CD8-positive, alpha-beta memory T cell (primary cell): ENCODE measurements around the gene PLA2G4F. TPM values are rescaled to one million over a fixed set of nuclear protein-coding genes. Genes with fewer than 3 reads are reported as not detected.
A peak's percentile ranks its signal among the peaks of the same experiment; 100 is the strongest.

Experiments
- CTCF ChIA-PET: fragments of 350-600 bp; sonication (Branson Sonifier 250); formaldehyde crosslinking; loops from one replicate; lab custom pipeline; 2021; ENCODE audit warnings: antibody characterized with exemption; lab: Charles Lee
- POLR2A ChIA-PET: fragments of 350-600 bp; sonication (Branson Sonifier 250); formaldehyde crosslinking; loops from one replicate; lab custom pipeline; 2021; ENCODE audit warnings: antibody characterized with exemption; lab: Charles Lee
- DNase-seq, 5 donors: peaks; one replicate each; pipeline versions ENCODE4 v3.0.0 to v3.0.0-alpha.2; 2020 to 2022; ENCODE audit warnings: mixed read lengths in 1 of 5
- H3K27ac ChIP-seq: one replicate; pipeline ENCODE4 v1.7.0; 2013; ENCODE audit warnings: low read depth, mild to moderate bottlenecking, low read length, moderate library complexity
- H3K27me3 ChIP-seq: 2 replicates; pipeline ENCODE4 v1.7.0; 2013; ENCODE audit warnings: low read length, mild to moderate bottlenecking; ENCODE audit not compliant: insufficient read depth, poor library complexity, severe bottlenecking
- H3K36me3 ChIP-seq: 2 replicates; pipeline ENCODE4 v1.7.0; 2013; ENCODE audit warnings: mild to moderate bottlenecking, low read length, moderate library complexity; ENCODE audit not compliant: insufficient read depth
- H3K4me1 ChIP-seq: 2 replicates; pipeline ENCODE4 v1.7.0; 2013; ENCODE audit warnings: mild to moderate bottlenecking, low read length, moderate library complexity; ENCODE audit not compliant: insufficient read depth
- H3K4me3 ChIP-seq: 2 replicates; pipeline ENCODE4 v1.7.0; 2013; ENCODE audit warnings: mild to moderate bottlenecking, low read length
- H3K9me3 ChIP-seq: 2 replicates; pipeline ENCODE4 v1.7.0; 2013; ENCODE audit warnings: mild to moderate bottlenecking, low read length
- H3K27ac Mint-ChIP-seq, 8 donors: one replicate each; pipeline ENCODE4 v1.8.0; 2020 to 2021; ENCODE audit warnings: mixed read lengths in 8 of 8, mild to moderate bottlenecking in 6 of 8, inconsistent platforms in 3 of 8, moderate library complexity in 3 of 8
- H3K27me3 Mint-ChIP-seq, 2 donors: one replicate each; pipeline ENCODE4 v1.8.0; 2020 to 2021; ENCODE audit warnings: mixed read lengths in 2 of 2, mild to moderate bottlenecking in 1 of 2, moderate library complexity in 1 of 2
- H3K36me3 Mint-ChIP-seq, 3 donors: one replicate each; pipeline ENCODE4 v1.8.0; 2020 to 2021; ENCODE audit warnings: mixed read lengths in 3 of 3, inconsistent platforms in 1 of 3, mild to moderate bottlenecking in 1 of 3
- H3K4me1 Mint-ChIP-seq, 3 donors: one replicate each; pipeline ENCODE4 v1.8.0; 2020 to 2021; ENCODE audit warnings: mixed read lengths in 3 of 3, inconsistent platforms in 1 of 3, mild to moderate bottlenecking in 1 of 3
- H3K4me3 Mint-ChIP-seq, 7 donors: one replicate each; pipeline ENCODE4 v1.8.0; 2020 to 2021; ENCODE audit warnings: mixed read lengths in 7 of 7, mild to moderate bottlenecking in 6 of 7, moderate library complexity in 4 of 7, inconsistent platforms in 2 of 7
- H3K9me3 Mint-ChIP-seq, 5 donors: one replicate each; pipeline ENCODE4 v1.8.0; 2020 to 2022; ENCODE audit warnings: mixed read lengths in 5 of 5, mild to moderate bottlenecking in 3 of 5, moderate library complexity in 2 of 5, inconsistent platforms in 1 of 5
- polyA plus RNA-seq: library from polyadenylated mRNA; unstranded; fragments of 300-500 nt; fragmentation: Illumina TruSeq; gene quantifications from one replicate; pipeline ENCODE4 v1.2.3, GENCODE V29; 2021
- total RNA-seq, 2 experiments: library from RNA; stranded (reverse); gene quantifications; one replicate each; pipeline ENCODE4 v1.2.3, GENCODE V29; 2021

The PLA2G4F gene
- total and polyA plus RNA-seq, 3 experiments from 2014 or later, result not detected

DNA sequence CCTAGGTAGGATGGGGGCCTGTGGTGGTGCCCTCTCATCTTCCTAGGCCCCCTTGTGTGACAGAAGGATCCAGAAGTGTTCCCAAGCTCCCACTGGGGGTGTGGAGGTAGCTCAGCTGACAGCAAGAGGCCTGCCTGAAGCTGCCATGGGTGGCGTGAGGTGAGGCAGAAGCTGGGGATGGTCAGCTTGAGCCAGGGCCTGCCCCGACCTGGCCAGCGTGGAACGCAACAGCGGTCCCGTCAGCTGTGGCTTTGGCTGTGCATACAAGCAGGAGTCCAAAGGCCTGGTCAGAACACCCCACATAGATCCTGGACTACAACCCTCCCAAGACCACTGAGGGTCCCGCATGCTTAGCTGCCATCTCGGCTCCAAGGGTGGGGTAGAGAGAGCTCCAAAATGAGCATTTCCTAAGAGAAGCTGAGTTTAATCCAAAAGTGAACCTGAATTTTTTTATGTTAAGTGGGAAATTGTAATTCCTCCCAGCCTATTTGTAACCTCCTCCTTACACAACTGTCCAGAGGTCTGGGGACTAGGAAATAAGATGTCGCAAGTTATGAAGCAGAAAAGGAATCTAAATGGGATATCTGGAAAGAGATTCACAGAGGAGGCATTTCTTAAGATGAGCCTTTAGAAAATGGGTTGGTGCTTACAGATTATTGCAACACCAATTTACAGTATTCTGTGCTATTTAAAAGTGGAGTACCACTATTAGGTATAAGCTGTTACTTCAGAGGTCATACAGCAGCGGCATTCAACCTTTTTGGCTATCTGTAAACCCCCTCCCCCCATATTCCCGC, 52.1 kb downstream of the PLA2G4F start:
- no peaks in the 10 kb centered on the region for H3K36me3 ChIP-seq
- POLR2A ChIA-PET, result no interaction called here
- H3K27ac Mint-ChIP-seq, result peak overlapping the region in 1 of 8 donors; percentile 54
- no peak overlapping the region for H3K4me3 ChIP-seq
- peaks cover 3 to 6% (median 4%) of the 10 kb centered on the region in 3 donors for H3K4me1 Mint-ChIP-seq
- CTCF ChIA-PET, result interaction anchor here (1.1 kb wide), 1 partner anchor 21 kb away, joined by 3 read pairs; no protein-coding TSS in a partner anchor
- H3K4me1 ChIP-seq, result no peaks in the 10 kb centered on the region
- no peaks in the 10 kb centered on the region for H3K9me3 ChIP-seq
- H3K4me3 Mint-ChIP-seq, result no peak overlapping the region
- peaks cover 16 to 52% of the 10 kb centered on the region in 2 donors for H3K27me3 Mint-ChIP-seq
- H3K27me3 ChIP-seq, result no peaks in the 10 kb centered on the region
- no peaks in the 10 kb centered on the region for H3K9me3 Mint-ChIP-seq
- no peak for DNase-seq
- no peaks in the 10 kb centered on the region for H3K36me3 Mint-ChIP-seq
- no peak overlapping the region for H3K27ac ChIP-seq

DNA sequence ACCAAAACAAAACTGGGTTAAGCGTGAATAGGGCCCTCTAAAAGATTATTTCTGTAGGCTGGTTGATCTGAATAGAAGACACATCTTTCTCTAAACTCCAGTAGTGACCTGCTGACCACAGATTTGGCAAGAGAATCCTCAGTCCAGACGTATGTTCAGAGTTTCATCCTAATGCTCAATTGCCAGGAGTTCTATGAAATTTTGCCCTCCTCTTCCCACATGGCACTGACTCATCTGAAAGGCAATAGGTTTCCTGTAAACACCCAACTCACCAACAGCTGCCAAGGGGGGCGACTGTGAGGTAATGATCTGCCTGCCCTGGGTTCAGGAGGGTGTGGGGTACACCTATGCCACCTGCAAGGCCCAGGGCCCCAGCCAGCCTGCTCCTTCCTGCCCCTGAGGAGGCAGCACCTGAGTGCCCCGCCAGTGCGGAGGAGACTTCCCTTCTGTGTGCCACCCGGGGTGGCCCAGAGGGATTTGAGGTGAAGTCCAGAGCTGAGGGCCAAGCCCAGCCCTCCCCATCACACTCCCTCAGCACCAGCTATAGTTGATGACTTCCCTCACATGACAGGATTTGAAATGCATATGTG, 53.7 kb downstream of the PLA2G4F start:
- Mint-ChIP-seq H3K9me3 (no peaks in the 10 kb centered on the region), H3K36me3 (no peaks in the 10 kb centered on the region), H3K27me3 (peaks cover 10 to 46% of the 10 kb centered on the region in 2 donors), H3K27ac (no peak overlapping the region), H3K4me3 (no peak overlapping the region), H3K4me1 (peaks cover 3 to 6% (median 4%) of the 10 kb centered on the region in 3 donors)
- Histone ChIP-seq H3K27ac (no peak overlapping the region), H3K27me3 (no peaks in the 10 kb centered on the region), H3K4me3 (no peak overlapping the region), H3K36me3 (no peaks in the 10 kb centered on the region), H3K9me3 (no peaks in the 10 kb centered on the region), H3K4me1 (no peaks in the 10 kb centered on the region)
- DNase-seq, result no peak
- ChIA-PET CTCF (interaction anchor here (1.2 kb wide), 1 partner anchor 18 kb away, joined by 3 read pairs; no protein-coding TSS in a partner anchor), POLR2A (no interaction called here)

DNA sequence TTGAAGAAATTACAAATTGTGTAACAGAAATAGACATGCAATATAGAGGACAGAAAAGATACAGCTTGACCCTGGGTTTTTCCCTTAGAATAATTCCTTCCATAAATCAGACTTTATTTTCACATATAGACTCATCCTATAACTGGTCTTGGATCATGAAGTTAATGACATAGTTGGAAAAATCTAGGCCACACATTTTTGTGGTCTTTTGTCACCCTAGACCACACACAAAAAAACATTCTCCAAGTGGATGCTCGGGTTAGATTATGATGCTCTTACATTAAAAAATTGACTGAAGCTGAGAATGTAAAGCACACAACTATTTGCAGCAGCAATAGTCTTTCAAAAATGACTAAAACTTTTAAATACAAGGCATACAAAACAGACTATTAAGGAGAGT, 54.6 kb downstream of the PLA2G4F start:
- Histone ChIP-seq H3K9me3 (no peaks in the 10 kb centered on the region), H3K27ac (no peak overlapping the region), H3K4me3 (no peak overlapping the region), H3K36me3 (no peaks in the 10 kb centered on the region), H3K4me1 (no peaks in the 10 kb centered on the region), H3K27me3 (no peaks in the 10 kb centered on the region)
- DNase-seq, result no peak
- Mint-ChIP-seq H3K4me3 (no peak overlapping the region), H3K27ac (no peak overlapping the region), H3K27me3 (peaks cover 8 to 47% of the 10 kb centered on the region in 2 donors), H3K36me3 (no peaks in the 10 kb centered on the region), H3K4me1 (no peaks in the 10 kb centered on the region), H3K9me3 (no peaks in the 10 kb centered on the region)
- ChIA-PET CTCF (no interaction called here), POLR2A (no interaction called here)

DNA sequence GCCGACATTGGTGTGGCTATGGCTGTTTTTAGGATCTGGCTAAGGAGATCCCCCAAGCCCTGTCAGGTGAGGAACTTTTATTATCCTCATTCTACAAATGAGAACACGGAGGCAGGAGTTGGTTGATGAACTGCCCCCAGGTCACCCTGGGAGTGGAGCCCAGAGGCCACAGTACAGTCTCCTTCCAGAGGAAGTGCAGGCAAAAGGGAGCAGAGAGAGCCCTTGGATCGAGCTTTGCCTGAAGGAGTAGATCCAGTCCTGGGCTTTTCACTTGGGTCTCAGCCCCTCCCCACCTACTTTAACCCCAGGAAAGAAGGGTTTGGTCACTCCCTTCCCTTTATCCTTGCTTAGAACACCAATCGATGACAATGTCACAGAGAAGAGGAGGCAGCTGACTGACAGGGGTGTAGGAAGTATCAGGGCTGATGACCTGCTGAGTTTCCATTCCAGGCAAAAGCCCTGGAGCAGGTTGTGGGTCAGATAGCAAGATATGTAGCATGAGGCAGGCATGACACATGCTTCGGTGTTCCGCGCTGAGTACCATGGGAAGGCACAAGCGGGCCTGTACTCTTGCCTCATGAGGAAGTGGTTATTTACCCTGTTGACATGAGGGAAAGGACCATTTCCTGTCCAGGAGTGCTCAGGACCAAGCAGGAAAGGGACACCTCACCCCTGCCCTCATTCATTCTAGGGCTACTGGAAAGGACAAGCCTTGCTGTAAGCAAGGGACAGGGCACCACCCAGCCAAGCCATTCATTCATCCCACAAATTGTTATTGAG, 56.2 kb downstream of the PLA2G4F start:
- H3K27ac Mint-ChIP-seq, result no peak overlapping the region
- no peak for DNase-seq
- Histone ChIP-seq H3K9me3 (no peaks in the 10 kb centered on the region), H3K36me3 (no peaks in the 10 kb centered on the region), H3K4me3 (no peak overlapping the region), H3K27ac (no peak overlapping the region), H3K27me3 (no peaks in the 10 kb centered on the region), H3K4me1 (no peaks in the 10 kb centered on the region)
- no peaks in the 10 kb centered on the region for H3K9me3 Mint-ChIP-seq
- ChIA-PET CTCF (interaction anchor here (1.0 kb wide), 1 partner anchor 17 kb away, joined by 3 read pairs; no protein-coding TSS in a partner anchor), POLR2A (no interaction called here)
- H3K27me3 Mint-ChIP-seq, result peaks cover 3 to 47% of the 10 kb centered on the region in 2 donors
- H3K36me3 Mint-ChIP-seq, result no peaks in the 10 kb centered on the region
- H3K4me3 Mint-ChIP-seq, result no peak overlapping the region
- H3K4me1 Mint-ChIP-seq, result no peaks in the 10 kb centered on the region

DNA sequence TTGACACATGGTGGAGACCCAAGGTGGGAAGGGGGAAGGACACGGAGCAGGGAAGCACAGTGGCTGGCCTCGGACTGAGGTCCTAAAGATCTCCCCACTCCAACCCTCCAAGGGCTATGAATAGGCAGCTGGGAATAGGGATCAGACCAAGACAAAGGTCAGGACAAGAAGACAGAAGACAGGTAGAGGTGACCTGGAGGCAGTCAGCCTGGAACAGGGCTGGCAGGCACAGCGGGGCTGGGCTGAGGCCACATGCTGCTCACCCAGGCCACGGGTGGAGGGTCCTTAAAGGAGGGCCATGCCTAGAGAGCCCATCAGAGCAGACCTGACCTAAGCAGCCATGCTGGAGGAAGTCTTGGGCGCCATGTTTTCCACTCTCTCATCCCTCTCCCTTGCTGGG, 59.4 kb downstream of the PLA2G4F start:
- H3K9me3 Mint-ChIP-seq, result no peaks in the 10 kb centered on the region
- Histone ChIP-seq H3K9me3 (no peaks in the 10 kb centered on the region), H3K4me3 (no peak overlapping the region), H3K36me3 (no peaks in the 10 kb centered on the region), H3K27me3 (no peaks in the 10 kb centered on the region), H3K27ac (no peak overlapping the region), H3K4me1 (no peaks in the 10 kb centered on the region)
- DNase-seq, result no peak
- no peak overlapping the region for H3K27ac Mint-ChIP-seq
- CTCF ChIA-PET, result no interaction called here
- H3K4me3 Mint-ChIP-seq, result no peak overlapping the region
- POLR2A ChIA-PET, result no interaction called here
- no peaks in the 10 kb centered on the region for H3K4me1 Mint-ChIP-seq
- peaks cover 3 to 43% of the 10 kb centered on the region in 2 donors for H3K27me3 Mint-ChIP-seq
- H3K36me3 Mint-ChIP-seq, result no peaks in the 10 kb centered on the region

DNA sequence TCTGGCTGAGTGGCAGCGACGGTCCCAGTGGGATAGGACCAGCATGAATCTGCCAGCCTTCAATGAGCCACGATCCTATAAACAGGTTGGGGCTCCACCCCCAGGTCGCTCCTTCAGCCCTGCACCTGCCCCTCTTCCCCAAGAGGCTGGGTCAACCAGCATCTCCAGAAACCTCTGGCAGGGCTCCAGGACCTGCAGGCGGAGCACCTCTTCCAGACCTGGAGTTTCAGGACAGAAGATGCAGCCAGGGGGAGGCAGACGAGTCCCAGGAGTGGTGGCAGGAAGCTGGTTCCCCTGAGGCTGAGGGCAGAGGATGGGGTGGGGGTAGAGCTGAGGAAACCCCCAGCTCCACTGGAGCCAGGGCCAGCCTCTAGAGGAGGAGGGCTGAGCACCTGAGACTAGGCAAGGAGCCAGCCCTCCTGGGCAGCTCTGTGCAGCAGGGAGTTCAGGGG, 61.9 kb downstream of the PLA2G4F start, which contains the start of gene PLA2G4D:
Gene PLA2G4D, minus strand, starts transcription at position 51 of the 452 bp plus-strand sequence. CDS start 103 bp downstream, outside the sequence.
- no peak within 1 kb of the TSS for H3K4me3 Mint-ChIP-seq
- Histone ChIP-seq H3K4me1 (no peaks in the 10 kb centered on the region), H3K27ac (no peak within 1 kb of the TSS), H3K4me3 (no peak within 1 kb of the TSS), H3K36me3 (no peaks in the 10 kb centered on the region), H3K27me3 (no peaks in the 10 kb centered on the region), H3K9me3 (no peaks in the 10 kb centered on the region)
- peaks cover 8 to 33% of the 10 kb centered on the region in 2 donors for H3K27me3 Mint-ChIP-seq
- CTCF ChIA-PET, result interaction anchor here (1.5 kb wide), 1 partner anchor 43 kb away, joined by 3 read pairs; no protein-coding TSS in a partner anchor
- H3K36me3 Mint-ChIP-seq, result no peaks in the 10 kb centered on the region
- POLR2A ChIA-PET, result no interaction called here
- H3K27ac Mint-ChIP-seq, result peak within 1 kb of the TSS in 1 of 8 donors; percentile 63
- H3K4me1 Mint-ChIP-seq, result no peaks in the 10 kb centered on the region
- no peaks in the 10 kb centered on the region for H3K9me3 Mint-ChIP-seq
- no peak for DNase-seq

DNA sequence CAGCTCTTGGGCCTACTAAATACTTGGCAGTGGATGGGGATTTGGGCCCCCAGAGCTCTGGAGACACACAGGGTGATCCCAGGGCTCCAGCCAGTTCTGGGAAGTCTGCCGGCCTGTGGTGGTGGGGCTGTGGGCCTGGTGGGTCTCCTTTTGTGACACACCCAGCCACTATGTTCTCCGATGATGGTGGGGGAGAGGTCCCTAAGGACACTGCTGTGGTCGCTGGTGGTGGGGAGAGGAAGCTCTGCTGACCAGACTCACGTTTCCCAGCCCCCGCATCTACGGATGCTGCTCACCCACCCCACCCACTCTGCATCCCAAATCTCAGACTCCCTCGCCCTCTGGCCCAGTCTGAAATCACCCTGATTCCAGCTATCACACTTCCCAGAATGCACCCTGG, 62.5 kb downstream of the PLA2G4F start:
- Histone ChIP-seq H3K4me1 (no peaks in the 10 kb centered on the region), H3K27ac (no peak overlapping the region), H3K27me3 (no peaks in the 10 kb centered on the region), H3K36me3 (no peaks in the 10 kb centered on the region), H3K4me3 (no peak overlapping the region), H3K9me3 (no peaks in the 10 kb centered on the region)
- peak overlapping the region in 1 of 8 donors; percentile 63 for H3K27ac Mint-ChIP-seq
- no peak for DNase-seq
- H3K27me3 Mint-ChIP-seq, result peaks cover 12 to 35% of the 10 kb centered on the region in 2 donors
- H3K9me3 Mint-ChIP-seq, result no peaks in the 10 kb centered on the region
- no peaks in the 10 kb centered on the region for H3K36me3 Mint-ChIP-seq
- no peaks in the 10 kb centered on the region for H3K4me1 Mint-ChIP-seq
- H3K4me3 Mint-ChIP-seq, result no peak overlapping the region
- ChIA-PET POLR2A (no interaction called here), CTCF (interaction anchor here (1.5 kb wide), 2 partner anchors 9 to 44 kb away, joined by 3 to 4 read pairs; no protein-coding TSS in a partner anchor)
